ENCODE data around the gene TRAF3.

Gene TRAF3

GRCh38 chr14:102940729-102941362 is 163.6 kb downstream of the TRAF3 start:
- Histone ChIP-seq H3K9ac (ENCODE audit: low read length) (no peak overlapping the region), H3K4me3 (ENCODE audit: low read length) (no peak overlapping the region), H3K4me1 (ENCODE audit: control insufficient read depth, low read depth, low read length) (no peaks in the 10 kb centered on the region), H3K27me3 (ENCODE audit: control insufficient read depth, insufficient read depth, low read length) (no peaks in the 10 kb centered on the region), H3K27ac (ENCODE audit: low read length) (no peak overlapping the region), H3K36me3 (ENCODE audit: control insufficient read depth, low read depth, low read length) (peaks cover 47% of the 10 kb centered on the region), H3K9me3 (ENCODE audit: control insufficient read depth, low read depth, low read length) (no peaks in the 10 kb centered on the region)

- H3K27ac ChIP-seq (ENCODE audit: low read length): no peak overlapping the region
- H3K27me3 ChIP-seq (ENCODE audit: control insufficient read depth, insufficient read depth, low read length): no peaks in the 10 kb centered on the region
- no peaks in the 10 kb centered on the region for H3K4me1 ChIP-seq (ENCODE audit: control insufficient read depth, low read depth, low read length)
- H3K4me3 ChIP-seq (ENCODE audit: low read length): no peak overlapping the region
- no peaks in the 10 kb centered on the region for H3K9me3 ChIP-seq (ENCODE audit: control insufficient read depth, low read depth, low read length)
- H3K36me3 ChIP-seq (ENCODE audit: control insufficient read depth, low read depth, low read length): peaks cover 52% of the 10 kb centered on the region
- H3K9ac ChIP-seq (ENCODE audit: low read length): no peak overlapping the region
Measured at GRCh38 chr14:102941419-102942011, 164.3 kb downstream of the TRAF3 start.

GRCh38 chr14:102942069-102942468 is 164.8 kb downstream of the TRAF3 start:
- no peaks in the 10 kb centered on the region for H3K4me1 ChIP-seq (ENCODE audit: control insufficient read depth, low read depth, low read length)
- no peak overlapping the region for H3K27ac ChIP-seq (ENCODE audit: low read length)
- no peak overlapping the region for H3K9ac ChIP-seq (ENCODE audit: low read length)
- H3K4me3 ChIP-seq (ENCODE audit: low read length): no peak overlapping the region
- peaks cover 55% of the 10 kb centered on the region for H3K36me3 ChIP-seq (ENCODE audit: control insufficient read depth, low read depth, low read length)
- no peaks in the 10 kb centered on the region for H3K27me3 ChIP-seq (ENCODE audit: control insufficient read depth, insufficient read depth, low read length)
- no peaks in the 10 kb centered on the region for H3K9me3 ChIP-seq (ENCODE audit: control insufficient read depth, low read depth, low read length)

GRCh38 chr14:102943454-102943853 is 166.2 kb downstream of the TRAF3 start:
- H3K9me3 ChIP-seq (ENCODE audit: control insufficient read depth, low read depth, low read length): no peaks in the 10 kb centered on the region
- no peak overlapping the region for H3K4me3 ChIP-seq (ENCODE audit: low read length)
- no peak overlapping the region for H3K9ac ChIP-seq (ENCODE audit: low read length)
- no peaks in the 10 kb centered on the region for H3K27me3 ChIP-seq (ENCODE audit: control insufficient read depth, insufficient read depth, low read length)
- H3K27ac ChIP-seq (ENCODE audit: low read length): no peak overlapping the region
- H3K4me1 ChIP-seq (ENCODE audit: control insufficient read depth, low read depth, low read length): no peaks in the 10 kb centered on the region
- H3K36me3 ChIP-seq (ENCODE audit: control insufficient read depth, low read depth, low read length): peaks cover 61% of the 10 kb centered on the region

- Histone ChIP-seq H3K9ac (ENCODE audit: low read length) (no peak overlapping the region), H3K4me3 (ENCODE audit: low read length) (no peak overlapping the region), H3K36me3 (ENCODE audit: control insufficient read depth, low read depth, low read length) (peaks cover 65% of the 10 kb centered on the region), H3K9me3 (ENCODE audit: control insufficient read depth, low read depth, low read length) (no peaks in the 10 kb centered on the region), H3K27me3 (ENCODE audit: control insufficient read depth, insufficient read depth, low read length) (no peaks in the 10 kb centered on the region), H3K27ac (ENCODE audit: low read length) (no peak overlapping the region), H3K4me1 (ENCODE audit: control insufficient read depth, low read depth, low read length) (no peaks in the 10 kb centered on the region)
Measured at GRCh38 chr14:102943979-102944378, 166.7 kb downstream of the TRAF3 start.

GRCh38 chr14:102944448-102945330 is 167.4 kb downstream of the TRAF3 start:
- H3K4me3 ChIP-seq (ENCODE audit: low read length): no peak overlapping the region
- H3K27me3 ChIP-seq (ENCODE audit: control insufficient read depth, insufficient read depth, low read length): no peaks in the 10 kb centered on the region
- H3K36me3 ChIP-seq (ENCODE audit: control insufficient read depth, low read depth, low read length): peaks cover 67% of the 10 kb centered on the region
- H3K4me1 ChIP-seq (ENCODE audit: control insufficient read depth, low read depth, low read length): no peaks in the 10 kb centered on the region
- no peak overlapping the region for H3K9ac ChIP-seq (ENCODE audit: low read length)
- H3K9me3 ChIP-seq (ENCODE audit: control insufficient read depth, low read depth, low read length): no peaks in the 10 kb centered on the region
- H3K27ac ChIP-seq (ENCODE audit: low read length): no peak overlapping the region

GRCh38 chr14:102945346-102946130 is 168.3 kb downstream of the TRAF3 start:
- no peak overlapping the region for H3K9ac ChIP-seq (ENCODE audit: low read length)
- H3K36me3 ChIP-seq (ENCODE audit: control insufficient read depth, low read depth, low read length): peaks cover 67% of the 10 kb centered on the region
- H3K27ac ChIP-seq (ENCODE audit: low read length): no peak overlapping the region

GRCh38 chr14:102947321-102948103 is 170.3 kb downstream of the TRAF3 start:
- Histone ChIP-seq H3K4me3 (ENCODE audit: low read length) (no peak overlapping the region), H3K9ac (ENCODE audit: low read length) (no peak overlapping the region), H3K9me3 (ENCODE audit: control insufficient read depth, low read depth, low read length) (no peaks in the 10 kb centered on the region), H3K4me1 (ENCODE audit: control insufficient read depth, low read depth, low read length) (no peaks in the 10 kb centered on the region), H3K36me3 (ENCODE audit: control insufficient read depth, low read depth, low read length) (peaks cover 74% of the 10 kb centered on the region), H3K27me3 (ENCODE audit: control insufficient read depth, insufficient read depth, low read length) (no peaks in the 10 kb centered on the region), H3K27ac (ENCODE audit: low read length) (no peak overlapping the region)

More at GRCh38 chr14:102945346-102946130, 168.3 kb downstream of the TRAF3 start:
- no peak overlapping the region for H3K4me3 ChIP-seq (ENCODE audit: low read length)
- no peaks in the 10 kb centered on the region for H3K4me1 ChIP-seq (ENCODE audit: control insufficient read depth, low read depth, low read length)
- no peaks in the 10 kb centered on the region for H3K27me3 ChIP-seq (ENCODE audit: control insufficient read depth, insufficient read depth, low read length)
- no peaks in the 10 kb centered on the region for H3K9me3 ChIP-seq (ENCODE audit: control insufficient read depth, low read depth, low read length)

- Histone ChIP-seq H3K36me3 (ENCODE audit: control insufficient read depth, low read depth, low read length) (peaks cover 78% of the 10 kb centered on the region), H3K4me3 (ENCODE audit: low read length) (no peak overlapping the region), H3K9ac (ENCODE audit: low read length) (no peak overlapping the region), H3K27ac (ENCODE audit: low read length) (no peak overlapping the region), H3K27me3 (ENCODE audit: control insufficient read depth, insufficient read depth, low read length) (no peaks in the 10 kb centered on the region), H3K4me1 (ENCODE audit: control insufficient read depth, low read depth, low read length) (no peaks in the 10 kb centered on the region), H3K9me3 (ENCODE audit: control insufficient read depth, low read depth, low read length) (no peaks in the 10 kb centered on the region)
Measured at GRCh38 chr14:102948698-102949061, 171.4 kb downstream of the TRAF3 start.

GRCh38 chr14:102949062-102949800 is 172.0 kb downstream of the TRAF3 start:
- H3K4me1 ChIP-seq (ENCODE audit: control insufficient read depth, low read depth, low read length): no peaks in the 10 kb centered on the region
- H3K4me3 ChIP-seq (ENCODE audit: low read length): no peak overlapping the region
- no peaks in the 10 kb centered on the region for H3K9me3 ChIP-seq (ENCODE audit: control insufficient read depth, low read depth, low read length)
- no peak overlapping the region for H3K27ac ChIP-seq (ENCODE audit: low read length)
- no peak overlapping the region for H3K9ac ChIP-seq (ENCODE audit: low read length)
- peaks cover 76% of the 10 kb centered on the region for H3K36me3 ChIP-seq (ENCODE audit: control insufficient read depth, low read depth, low read length)
- no peaks in the 10 kb centered on the region for H3K27me3 ChIP-seq (ENCODE audit: control insufficient read depth, insufficient read depth, low read length)

Measured in iPS-18a (cell line).